HG02938 (cell line): ENCODE results near the gene OTOP2.

Source experiments
- ATAC-seq: cut with Tn5 transposase; IDR thresholded peaks from one replicate; pipeline ENCODE4 v1.9.1; 2021; ENCODE audit warnings: mild to moderate bottlenecking, moderate library complexity; ENCODE audit not compliant: unreplicated experiment

Gene OTOP2, protein sequence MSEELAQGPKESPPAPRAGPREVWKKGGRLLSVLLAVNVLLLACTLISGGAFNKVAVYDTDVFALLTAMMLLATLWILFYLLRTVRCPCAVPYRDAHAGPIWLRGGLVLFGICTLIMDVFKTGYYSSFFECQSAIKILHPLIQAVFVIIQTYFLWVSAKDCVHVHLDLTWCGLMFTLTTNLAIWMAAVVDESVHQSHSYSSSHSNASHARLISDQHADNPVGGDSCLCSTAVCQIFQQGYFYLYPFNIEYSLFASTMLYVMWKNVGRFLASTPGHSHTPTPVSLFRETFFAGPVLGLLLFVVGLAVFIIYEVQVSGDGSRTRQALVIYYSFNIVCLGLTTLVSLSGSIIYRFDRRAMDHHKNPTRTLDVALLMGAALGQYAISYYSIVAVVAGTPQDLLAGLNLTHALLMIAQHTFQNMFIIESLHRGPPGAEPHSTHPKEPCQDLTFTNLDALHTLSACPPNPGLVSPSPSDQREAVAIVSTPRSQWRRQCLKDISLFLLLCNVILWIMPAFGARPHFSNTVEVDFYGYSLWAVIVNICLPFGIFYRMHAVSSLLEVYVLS

GRCh38 chr17:74924250-74924948 lies at the start of gene OTOP2:
TSS of gene OTOP2 (plus strand) at chr17:74924273. CDS start at chr17:74924633, 360 bp downstream.
- ATAC-seq = no peak

DNA sequence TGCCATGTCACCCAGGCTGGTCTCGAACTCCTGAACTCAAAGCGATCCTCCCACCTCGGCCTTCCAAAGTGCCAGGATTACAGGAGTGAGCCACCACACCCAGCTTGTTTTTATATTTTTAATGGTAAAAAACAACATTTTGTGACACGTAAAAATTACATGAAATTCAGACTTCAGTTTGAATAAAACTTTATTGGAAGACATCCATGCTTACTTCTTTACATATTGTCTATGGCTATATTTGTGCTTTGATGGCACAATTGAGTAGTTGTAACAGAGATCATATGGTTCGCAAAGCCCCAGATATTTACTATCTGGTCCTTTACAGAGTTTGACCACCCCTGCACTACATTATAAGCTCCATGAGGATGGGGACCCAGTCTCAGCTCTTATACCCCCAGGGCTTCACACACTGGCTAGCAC lies 49.4 kb upstream of the OTOP2 start:
- no peak for ATAC-seq

- no peak for ATAC-seq
Observed at GRCh38 chr17:74875155-74875976, 48.7 kb upstream of the OTOP2 start.

GRCh38 chr17:74875977-74876593 lies 48.0 kb upstream of the OTOP2 start:
- no peak for ATAC-seq

DNA sequence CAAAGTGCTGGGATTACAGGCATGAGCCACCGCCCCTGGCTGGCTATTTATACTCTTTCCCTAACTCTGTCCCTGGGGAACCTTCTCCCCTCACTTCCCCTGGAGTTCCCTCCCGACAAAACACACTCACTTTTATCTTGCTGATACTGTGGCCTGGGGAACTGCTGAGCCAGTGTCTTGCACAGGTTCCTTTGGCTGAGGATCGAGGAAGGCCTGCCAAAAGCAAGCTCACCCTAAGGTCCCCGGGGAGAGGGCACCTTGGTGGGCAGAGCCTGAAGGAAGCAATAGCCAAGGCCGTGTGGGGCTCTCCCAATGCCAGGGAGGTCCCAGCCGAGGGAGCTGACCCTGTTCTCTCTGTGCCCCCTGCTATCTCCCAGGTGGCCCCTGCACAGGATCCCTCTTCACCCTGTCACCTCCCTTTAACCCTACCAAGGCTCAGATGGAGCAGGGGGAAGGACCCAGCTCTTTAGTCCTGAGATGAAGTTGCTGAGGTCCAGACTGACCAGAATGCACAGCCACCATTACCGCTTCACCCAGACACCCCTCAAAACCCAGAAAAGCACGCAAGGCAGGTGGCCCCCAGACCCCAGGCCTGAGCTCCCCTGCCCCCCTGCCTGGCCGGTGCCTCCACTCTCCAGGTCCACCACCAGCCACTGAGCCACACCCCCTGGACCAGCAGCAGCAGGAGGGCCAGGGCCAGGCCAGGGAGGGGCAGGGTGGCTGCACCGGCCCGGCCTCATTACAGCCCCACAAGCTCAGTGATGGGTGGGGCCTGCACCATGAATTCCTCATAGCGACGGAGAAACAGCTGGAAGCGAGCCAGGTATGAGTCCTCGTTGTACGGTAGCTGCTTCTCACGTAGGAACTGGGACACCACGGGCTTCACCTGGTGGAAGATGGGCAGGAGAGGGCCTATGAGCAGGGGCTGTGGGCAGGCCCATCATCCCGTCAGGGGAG lies 46.2 kb upstream of the OTOP2 start:
- ATAC-seq = no peak

DNA sequence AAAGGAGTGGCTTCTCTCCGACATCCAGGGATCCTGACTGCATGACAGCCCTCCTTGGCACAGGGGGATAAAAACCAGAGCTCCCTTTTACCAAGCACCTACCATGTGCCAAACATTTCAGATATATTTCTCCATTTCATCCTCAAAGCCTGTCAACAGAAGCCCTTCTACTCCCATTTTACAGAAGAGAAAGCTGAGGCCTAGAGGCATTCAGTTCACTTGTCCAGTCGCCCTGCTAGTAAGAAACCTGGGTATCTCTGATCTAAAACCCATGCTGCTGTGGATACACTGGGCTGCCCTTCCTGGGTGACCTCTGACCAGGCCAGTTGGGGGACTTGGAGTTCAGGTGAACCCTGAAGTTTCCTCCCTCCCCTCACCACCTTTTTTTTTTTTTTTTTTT lies 45.4 kb upstream of the OTOP2 start:
- no peak for ATAC-seq

DNA sequence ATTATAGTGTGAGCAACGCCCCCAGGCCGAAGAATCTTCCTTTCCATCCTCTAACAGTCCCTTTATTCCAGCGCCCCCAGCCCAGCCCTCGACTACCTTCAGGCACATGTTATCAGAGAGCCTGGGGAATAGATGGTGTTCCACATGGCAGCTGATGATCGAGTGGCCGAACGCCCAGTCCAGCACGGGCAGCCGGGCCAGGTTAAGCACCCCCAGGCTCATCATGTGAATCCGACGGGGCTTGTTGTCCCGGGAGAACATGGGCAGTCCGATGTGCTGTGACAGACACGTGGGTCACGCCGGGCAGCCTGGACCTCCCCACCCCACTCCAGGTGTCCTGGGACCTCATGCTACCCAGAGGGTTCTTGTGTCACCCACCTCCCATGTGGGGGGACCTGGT lies 44.8 kb upstream of the OTOP2 start:
- ATAC-seq = no peak

GRCh38 chr17:74881073-74881472 lies 43.0 kb upstream of the OTOP2 start:
- no peak for ATAC-seq

DNA sequence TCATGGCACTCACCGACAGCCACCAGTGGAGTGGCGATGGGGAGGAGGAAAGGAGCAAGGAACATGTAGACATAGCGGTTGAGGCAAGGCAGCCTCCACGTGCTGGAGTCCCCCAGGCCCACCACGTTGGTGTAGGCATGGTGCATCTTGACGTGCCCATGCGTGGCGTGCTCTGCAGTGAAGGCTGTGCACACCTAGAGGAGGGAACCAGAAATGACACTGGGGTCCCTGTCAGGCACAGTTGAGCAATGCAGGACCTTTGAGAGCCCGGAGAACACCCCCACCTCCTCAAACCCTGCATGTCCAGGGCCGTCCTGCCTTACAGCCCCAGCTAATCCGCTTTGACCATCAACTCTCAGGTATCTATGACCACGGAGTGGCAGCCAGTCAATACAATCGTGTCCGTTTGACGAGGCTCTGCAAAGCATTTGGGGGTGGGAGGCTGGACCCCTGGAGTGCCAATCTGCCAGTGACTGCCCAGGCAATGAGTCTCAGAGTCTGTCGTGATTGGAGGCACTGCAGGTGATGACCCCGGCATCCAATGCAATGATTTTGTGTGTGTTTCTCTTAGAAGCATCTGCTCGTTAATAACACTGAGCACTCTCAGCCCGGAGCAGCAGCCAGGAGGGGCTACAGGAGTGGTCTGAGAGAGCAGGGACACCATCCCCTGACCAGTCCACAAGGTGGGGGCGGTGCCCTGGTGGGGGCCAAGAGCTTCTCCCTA lies 41.4 kb upstream of the OTOP2 start:
- ATAC-seq = no peak

GRCh38 chr17:74883241-74883745 lies 40.8 kb upstream of the OTOP2 start:
- no peak for ATAC-seq

GRCh38 chr17:74888469-74888868 lies 35.6 kb upstream of the OTOP2 start:
- no peak for ATAC-seq

DNA sequence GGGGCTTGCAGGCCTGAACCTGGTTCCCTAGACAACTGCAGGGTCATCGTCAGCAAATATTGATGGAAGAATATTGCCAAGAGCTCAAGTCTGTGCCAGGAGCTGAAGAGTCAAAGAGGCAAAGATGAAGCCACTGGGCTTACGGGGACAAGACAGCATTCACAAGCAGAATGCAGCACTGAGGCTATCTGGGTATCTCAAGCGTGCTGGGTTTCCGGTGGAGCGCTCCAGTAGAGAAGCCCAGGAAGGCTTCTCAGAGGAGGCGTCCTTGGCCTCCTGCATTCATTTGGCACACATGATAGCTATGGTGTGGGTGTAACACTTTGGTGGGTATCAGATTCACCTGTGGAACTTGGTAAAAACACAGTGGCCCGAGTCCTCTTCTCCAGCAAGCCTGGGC lies 33.5 kb upstream of the OTOP2 start:
- ATAC-seq = no peak

GRCh38 chr17:74892013-74892841 lies 31.8 kb upstream of the OTOP2 start:
- ATAC-seq = no peak

DNA sequence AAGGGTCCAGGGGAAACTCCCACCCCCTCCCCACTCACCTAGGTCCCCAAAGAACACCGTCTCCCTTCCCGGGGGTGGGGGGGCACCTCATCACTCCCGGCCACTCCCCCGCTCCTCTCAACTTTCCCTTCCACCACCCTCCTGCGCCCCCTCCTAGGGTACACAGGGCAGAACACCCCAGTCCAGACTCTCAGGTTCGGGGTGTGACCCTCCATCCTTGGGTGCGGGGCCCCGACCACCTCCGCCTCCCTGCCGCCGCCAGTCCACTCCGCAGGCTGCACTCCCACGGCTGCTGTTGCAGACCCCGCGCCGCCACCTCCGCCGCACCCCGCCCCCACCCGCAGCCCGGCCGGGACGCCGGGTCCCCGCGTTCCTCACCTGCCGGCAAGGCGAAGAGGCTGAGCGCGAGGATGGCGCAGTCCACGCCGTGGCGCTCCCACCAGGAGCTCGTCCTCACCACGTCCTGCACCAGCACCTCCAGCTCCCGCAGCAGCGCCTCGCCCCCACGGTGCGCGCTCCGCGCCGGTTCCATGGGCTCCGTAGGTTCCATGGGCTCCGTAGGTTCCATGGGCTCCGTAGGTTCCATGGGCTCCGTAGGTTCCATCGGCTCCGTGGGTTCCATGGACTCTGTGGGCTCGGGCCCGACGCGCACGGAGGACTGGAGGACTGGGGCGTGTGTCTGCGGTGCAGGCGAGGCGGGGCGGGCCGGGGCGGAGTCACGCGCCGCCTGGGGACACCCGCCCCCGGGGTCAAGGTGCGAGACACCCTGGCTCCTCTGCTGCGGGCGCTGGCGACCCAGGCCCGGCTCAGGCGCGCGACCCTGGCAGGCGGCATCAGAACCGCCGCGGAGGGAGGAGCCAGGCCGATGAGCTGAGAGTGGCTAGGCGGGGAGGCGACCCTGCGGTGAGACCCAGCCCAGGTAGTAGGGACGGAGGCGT lies 30.8 kb upstream of the OTOP2 start, which contains the start of gene FADS6:
TSS of gene FADS6 (minus strand) at position 660 of the 938 bp plus-strand sequence. CDS start at position 622, 38 bp downstream.
- no peak for ATAC-seq

DNA sequence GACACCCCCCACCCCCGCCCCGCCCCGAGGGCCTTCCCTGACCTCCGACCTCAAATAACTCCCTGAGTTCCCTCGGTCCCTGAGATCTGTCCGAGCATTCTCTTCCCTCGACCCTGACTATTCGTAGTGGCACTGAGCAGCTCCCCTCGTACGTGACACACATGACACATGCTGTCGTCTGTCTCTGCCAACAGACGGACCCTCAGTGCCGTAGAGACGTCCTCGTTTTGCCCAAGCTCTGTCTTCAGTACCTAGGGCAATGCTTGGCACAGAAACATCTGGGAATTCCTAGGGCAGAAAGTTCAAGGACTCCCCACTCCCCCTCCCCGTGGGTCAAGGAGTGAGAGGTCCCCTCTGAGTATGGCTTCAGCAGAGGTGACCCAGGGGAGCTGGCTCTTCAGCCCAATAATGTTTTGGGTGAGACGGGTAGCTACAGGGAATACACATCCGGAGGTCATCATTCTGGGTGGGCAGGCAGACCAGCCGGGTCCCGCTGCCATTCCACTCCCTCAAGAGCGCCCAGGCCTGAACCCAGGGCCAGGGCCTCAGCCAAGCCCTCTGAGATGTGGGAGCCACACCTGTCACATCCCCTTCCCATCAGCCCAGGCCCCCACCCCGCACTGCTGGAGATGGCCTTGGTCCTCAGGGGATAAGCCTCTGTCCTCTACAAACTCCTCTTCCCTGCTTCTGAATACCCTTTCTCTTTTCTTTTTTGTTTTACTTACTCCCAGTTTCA lies 30.0 kb upstream of the OTOP2 start:
- no peak for ATAC-seq

- ATAC-seq = no peak
Observed at GRCh38 chr17:74898376-74898946, 25.6 kb upstream of the OTOP2 start.
